Transverse colon (tissue), 4 donors: ENCODE results near the gene TM4SF4. TPM values are rescaled to one million over a fixed set of nuclear protein-coding genes. Genes with fewer than 3 reads are reported as not detected.

ENCODE experiments used
- DNase-seq: peaks from one replicate; pipeline ENCODE4 v3.0.0-alpha.2; 2019
- H3K27ac ChIP-seq, 4 donors: fragments of 200-600 bp; sonication (generic); 2 replicates each; pipeline ENCODE4 v1.5.1; 2016 to 2018; ENCODE audit warnings: inconsistent platforms in 4 of 4
- H3K27me3 ChIP-seq: fragments of 200-600 bp; sonication (generic); 2 replicates; pipeline ENCODE4 v1.5.1; 2017; ENCODE audit warnings: inconsistent platforms
- H3K36me3 ChIP-seq, 4 donors: fragments of 200-600 bp; sonication (generic); 2 replicates each; pipeline ENCODE4 v1.5.1; 2017 to 2019; ENCODE audit warnings: inconsistent platforms in 4 of 4
- H3K4me1 ChIP-seq, 4 donors: fragments of 200-600 bp; sonication (generic); 2 replicates each; pipeline ENCODE4 v1.5.1; 2017 to 2020; ENCODE audit warnings: inconsistent platforms in 4 of 4
- H3K4me3 ChIP-seq, 4 donors: fragments of 200-600 bp; sonication (generic); 1 replicate in 1 of 4; 2 replicates in 3 of 4; pipeline versions ENCODE4 v1.5.1 to v1.6.1; 2017 to 2019; ENCODE audit warnings: inconsistent platforms in 4 of 4
- H3K9me3 ChIP-seq, 2 donors: fragments of 200-600 bp; sonication (generic); 2 replicates each; pipeline ENCODE4 v1.5.1; 2017 to 2019; ENCODE audit warnings: inconsistent platforms in 2 of 2
- CTCF ChIP-seq, 5 experiments: fragments of 200-600 bp in 3 of 5; fragments of 450-650 bp in 2 of 5; sonication (generic) in 3 of 5; IDR thresholded peaks; 1 replicate in 2 of 5; 2 replicates in 3 of 5; pipeline ENCODE4 v1.5.1; 2016 to 2017; ENCODE audit warnings: antibody characterized with exemption in 5 of 5, inconsistent platforms in 3 of 5, mild to moderate bottlenecking in 2 of 5, moderate library complexity in 1 of 5
- EP300 ChIP-seq: sonication (generic); formaldehyde crosslinking; IDR thresholded peaks from one replicate; pipeline ENCODE4 v1.6.1; 2017; ENCODE audit warnings: antibody characterized with exemption, low read depth
- POLR2A ChIP-seq: fragments of 450-650 bp; IDR thresholded peaks from one replicate; pipeline ENCODE4 v1.6.1; 2016; ENCODE audit warnings: antibody characterized with exemption, mild to moderate bottlenecking, moderate library complexity
- POLR2AphosphoS5 ChIP-seq, 3 donors: sonication (generic); formaldehyde crosslinking; IDR thresholded peaks; one replicate each; pipeline ENCODE4 v1.6.1; 2016; ENCODE audit warnings: antibody characterized with exemption in 3 of 3
- WGBS, 2 donors: methylation state at CpG; one replicate each; pipeline ENCODE4 v1.1.5; 2018; ENCODE audit warnings: low coverage in 1 of 2; 5-methylcytosine and 5-hydroxymethylcytosine counted together
- in situ Hi-C, 4 donors: fragments of 200-750 bp; cut with MboI; loops; one replicate each; pipeline versions ENCODE4 v1.15.0 to v1.15.1; 2017; ENCODE audit warnings: low sequenced_read_pairs in 3 of 4, low pct_ligation_motif_present in 1 of 4, low pct_unique_long_range_greater_than_20kb in 1 of 4
- intact Hi-C: fragments of 100-400 bp; cut with DNase I; formaldehyde crosslinking; loops from one replicate; pipeline ENCODE4 v1.15.1; 2023; ENCODE audit warnings: low total_unique reads
- total RNA-seq, 4 donors: library from RNA; depleted of rRNA; stranded (reverse); fragments of >200 nt; gene quantifications; one replicate each; pipeline ENCODE4 v1.1.0, GENCODE V29; 2016

TM4SF4 gene
- total RNA-seq, 4 donors from 2014 or later = 0.95 to 3.1 TPM; not detected in 2

GRCh38 chr3:149493315-149494021 lies 19.0 kb downstream of the TM4SF4 start:
- Histone ChIP-seq H3K27me3 (peaks cover 5% of the 10 kb centered on the region), H3K36me3 (no peaks in the 10 kb centered on the region), H3K4me3 (no peak overlapping the region), H3K9me3 (no peaks in the 10 kb centered on the region), H3K4me1 (no peaks in the 10 kb centered on the region), H3K27ac (no peak overlapping the region)
- DNase-seq = no peak
- intact Hi-C loops (no loop called here), in situ Hi-C loops (loop anchor here (25.0 kb wide), 2 partner anchors 381 to 531 kb away; no protein-coding TSS in a partner anchor)
- WGBS, 2 donors = 63 to 87% methylated on average over 5 to 8 of the region's 8 CpGs
- no peak for TF ChIP-seq EP300

- no peaks in the 10 kb centered on the region for H3K36me3 ChIP-seq
- H3K27me3 ChIP-seq = peaks cover 5% of the 10 kb centered on the region
- in situ Hi-C loops (loop anchor here (25.0 kb wide), 2 partner anchors 382 to 532 kb away; no protein-coding TSS in a partner anchor), intact Hi-C loops (no loop called here)
- no peaks in the 10 kb centered on the region for H3K9me3 ChIP-seq
- WGBS, 2 donors = 39 to 50% methylated on average over 7 to 11 of the region's 11 CpGs
- H3K4me1 ChIP-seq = no peaks in the 10 kb centered on the region
- TF ChIP-seq POLR2AphosphoS5 (IDR thresholded peaks at IDR 0.05) (no peak), CTCF (IDR thresholded peaks at IDR 0.05) (peak; percentile 62 to 79 (median 70)), POLR2A (no peak), EP300 (no peak)
- H3K27ac ChIP-seq = no peak overlapping the region
- peak; percentile 62 for DNase-seq
- no peak overlapping the region for H3K4me3 ChIP-seq
These were observed 19.7 kb downstream of the TM4SF4 start for GRCh38 chr3:149494022-149494758.

- no peak for DNase-seq
- H3K9me3 ChIP-seq = no peaks in the 10 kb centered on the region
- in situ Hi-C loops (loop anchor here (25.0 kb wide), 2 partner anchors 383 to 533 kb away; no protein-coding TSS in a partner anchor), intact Hi-C loops (no loop called here)
- no peaks in the 10 kb centered on the region for H3K36me3 ChIP-seq
- H3K27ac ChIP-seq = no peak overlapping the region
- 86 to 90% methylated on average over 1 to 6 of the region's 6 CpGs for WGBS, 2 donors
- TF ChIP-seq CTCF (IDR thresholded peaks at IDR 0.05) (no peak), POLR2AphosphoS5 (IDR thresholded peaks at IDR 0.05) (no peak), EP300 (no peak), POLR2A (no peak)
- H3K27me3 ChIP-seq = peaks cover 5% of the 10 kb centered on the region
- H3K4me1 ChIP-seq = no peaks in the 10 kb centered on the region
- H3K4me3 ChIP-seq = no peak overlapping the region
These were observed 20.5 kb downstream of the TM4SF4 start for GRCh38 chr3:149494759-149495580.

GRCh38 chr3:149495581-149496125 lies 21.2 kb downstream of the TM4SF4 start:
- peaks cover 5% of the 10 kb centered on the region for H3K27me3 ChIP-seq
- in situ Hi-C loops = loop anchor here (25.0 kb wide), 2 partner anchors 383 to 533 kb away; no protein-coding TSS in a partner anchor
- intact Hi-C loops = no loop called here

More at GRCh38 chr3:149495581-149496125, 21.2 kb downstream of the TM4SF4 start:
- H3K9me3 ChIP-seq = no peaks in the 10 kb centered on the region
- no peak overlapping the region for H3K27ac ChIP-seq
- DNase-seq = no peak
- no peak for TF ChIP-seq POLR2A
- TF ChIP-seq EP300 = no peak
- TF ChIP-seq POLR2AphosphoS5 (IDR thresholded peaks at IDR 0.05) = no peak
- no peak for TF ChIP-seq CTCF (IDR thresholded peaks at IDR 0.05)
- no peaks in the 10 kb centered on the region for H3K36me3 ChIP-seq
- 87 to 88% methylated on average over 6 of the region's 6 CpGs for WGBS, 2 donors
- H3K4me1 ChIP-seq = no peaks in the 10 kb centered on the region
- no peak overlapping the region for H3K4me3 ChIP-seq
